Raji (cell line): ENCODE results near the gene PHACTR3.

Experiments used
- POLR2A ChIP-seq: IDR thresholded peaks from 2 replicates; pipeline ENCODE4 v1.6.1; 2011; ENCODE audit warnings: low read depth, low read length, control low read depth; ENCODE audit not compliant: insufficient read depth

Gene PHACTR3

GRCh38 chr20:59678288-59678687 is 73.9 kb downstream of the PHACTR3 start:
- TF ChIP-seq POLR2A, result no peak

- no peak for TF ChIP-seq POLR2A
Measured at GRCh38 chr20:59678951-59679350, 74.6 kb downstream of the PHACTR3 start.

- TF ChIP-seq POLR2A, result no peak
Measured at GRCh38 chr20:59680148-59680650, 75.9 kb downstream of the PHACTR3 start.

- TF ChIP-seq POLR2A, result no peak
Measured at GRCh38 chr20:59680852-59681251, 76.5 kb downstream of the PHACTR3 start.

GRCh38 chr20:59682603-59683002 is 78.3 kb downstream of the PHACTR3 start:
- no peak for TF ChIP-seq POLR2A

GRCh38 chr20:59683181-59683580 is 78.8 kb downstream of the PHACTR3 start:
- no peak for TF ChIP-seq POLR2A

GRCh38 chr20:59684685-59685242 is 80.4 kb downstream of the PHACTR3 start:
- no peak for TF ChIP-seq POLR2A

GRCh38 chr20:59686404-59687346 is 82.3 kb downstream of the PHACTR3 start:
- TF ChIP-seq POLR2A, result no peak

GRCh38 chr20:59688356-59688755 is 84.0 kb downstream of the PHACTR3 start:
- no peak for TF ChIP-seq POLR2A

- TF ChIP-seq POLR2A, result no peak
Measured at GRCh38 chr20:59688999-59689398, 84.7 kb downstream of the PHACTR3 start.

GRCh38 chr20:59690101-59690500 is 85.8 kb downstream of the PHACTR3 start:
- TF ChIP-seq POLR2A, result no peak

GRCh38 chr20:59690976-59691375 is 86.6 kb downstream of the PHACTR3 start:
- no peak for TF ChIP-seq POLR2A

- no peak for TF ChIP-seq POLR2A
Measured at GRCh38 chr20:59692139-59692538, 87.8 kb downstream of the PHACTR3 start.

- no peak for TF ChIP-seq POLR2A
Measured at GRCh38 chr20:59693587-59693986, 89.2 kb downstream of the PHACTR3 start.

- no peak for TF ChIP-seq POLR2A
Measured at GRCh38 chr20:59696476-59696875, 92.1 kb downstream of the PHACTR3 start.

- no peak for TF ChIP-seq POLR2A
Measured at GRCh38 chr20:59697068-59697467, 92.7 kb downstream of the PHACTR3 start.

GRCh38 chr20:59698598-59698997 is 94.3 kb downstream of the PHACTR3 start:
- no peak for TF ChIP-seq POLR2A

- no peak for TF ChIP-seq POLR2A
Measured at GRCh38 chr20:59701236-59701635, 96.9 kb downstream of the PHACTR3 start.
